GM12875 (cell line): ENCODE data around the gene PNRC2.

Experiments used
- H3K4me3 ChIP-seq: one replicate; pipeline ENCODE4 v1.5.1; 2011; ENCODE audit warnings: low read depth, low read length, control low read depth
- TF ChIP-seq, protein P1 (sequence below): IDR thresholded peaks from 2 replicates; pipeline ENCODE4 v1.5.1; 2011; ENCODE audit warnings: low read depth, mild to moderate bottlenecking, control low read depth, inconsistent platforms, low read length, moderate library complexity, borderline replicate concordance; ENCODE audit not compliant: insufficient read depth

The PNRC2 gene

DNA sequence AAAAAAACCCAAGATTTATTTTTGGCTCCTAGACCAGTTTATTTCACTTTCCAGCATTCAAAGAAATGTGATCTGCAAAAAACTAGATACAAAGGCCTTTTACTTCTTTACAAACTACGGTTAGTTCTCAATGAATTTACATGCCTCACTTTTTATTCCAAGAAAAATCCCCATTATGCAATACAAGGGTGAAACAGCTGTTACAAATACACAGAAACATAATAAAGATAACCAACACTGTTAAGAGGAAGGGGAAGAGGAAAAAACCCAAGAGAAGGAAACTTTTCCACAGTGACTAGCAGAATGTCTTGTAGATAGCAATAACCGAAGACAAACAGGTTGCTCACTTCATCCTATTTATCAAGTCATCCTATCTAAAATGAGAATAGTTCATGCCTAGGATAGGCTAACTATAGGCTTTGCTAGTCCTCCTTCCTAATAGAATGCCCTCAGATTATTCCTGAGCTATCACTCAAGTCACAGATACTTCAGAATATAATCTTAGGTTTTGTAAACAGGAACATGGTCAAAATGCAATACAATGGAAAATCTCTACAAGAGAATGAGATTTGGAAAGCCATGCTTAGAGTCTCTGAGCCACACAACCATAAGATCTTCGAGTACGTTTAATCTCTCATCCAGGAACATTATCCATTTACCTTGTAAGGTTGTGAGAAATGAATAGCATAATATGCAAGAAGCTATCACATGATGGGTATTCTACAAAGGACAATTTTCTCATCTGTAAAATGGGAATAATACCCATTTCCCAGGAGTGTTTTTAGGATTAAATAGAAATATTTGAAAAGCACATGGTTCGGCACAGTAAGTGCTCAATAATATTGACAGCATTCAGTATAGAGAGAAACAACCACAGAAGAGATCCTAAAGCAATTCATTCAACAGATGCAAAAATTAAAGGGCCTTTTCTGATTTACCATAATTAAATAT, 5.4 kb downstream of the PNRC2 start:
- no peak overlapping the region for H3K4me3 ChIP-seq
- TF ChIP-seq, protein P1, sequence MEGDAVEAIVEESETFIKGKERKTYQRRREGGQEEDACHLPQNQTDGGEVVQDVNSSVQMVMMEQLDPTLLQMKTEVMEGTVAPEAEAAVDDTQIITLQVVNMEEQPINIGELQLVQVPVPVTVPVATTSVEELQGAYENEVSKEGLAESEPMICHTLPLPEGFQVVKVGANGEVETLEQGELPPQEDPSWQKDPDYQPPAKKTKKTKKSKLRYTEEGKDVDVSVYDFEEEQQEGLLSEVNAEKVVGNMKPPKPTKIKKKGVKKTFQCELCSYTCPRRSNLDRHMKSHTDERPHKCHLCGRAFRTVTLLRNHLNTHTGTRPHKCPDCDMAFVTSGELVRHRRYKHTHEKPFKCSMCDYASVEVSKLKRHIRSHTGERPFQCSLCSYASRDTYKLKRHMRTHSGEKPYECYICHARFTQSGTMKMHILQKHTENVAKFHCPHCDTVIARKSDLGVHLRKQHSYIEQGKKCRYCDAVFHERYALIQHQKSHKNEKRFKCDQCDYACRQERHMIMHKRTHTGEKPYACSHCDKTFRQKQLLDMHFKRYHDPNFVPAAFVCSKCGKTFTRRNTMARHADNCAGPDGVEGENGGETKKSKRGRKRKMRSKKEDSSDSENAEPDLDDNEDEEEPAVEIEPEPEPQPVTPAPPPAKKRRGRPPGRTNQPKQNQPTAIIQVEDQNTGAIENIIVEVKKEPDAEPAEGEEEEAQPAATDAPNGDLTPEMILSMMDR, result no peak

DNA sequence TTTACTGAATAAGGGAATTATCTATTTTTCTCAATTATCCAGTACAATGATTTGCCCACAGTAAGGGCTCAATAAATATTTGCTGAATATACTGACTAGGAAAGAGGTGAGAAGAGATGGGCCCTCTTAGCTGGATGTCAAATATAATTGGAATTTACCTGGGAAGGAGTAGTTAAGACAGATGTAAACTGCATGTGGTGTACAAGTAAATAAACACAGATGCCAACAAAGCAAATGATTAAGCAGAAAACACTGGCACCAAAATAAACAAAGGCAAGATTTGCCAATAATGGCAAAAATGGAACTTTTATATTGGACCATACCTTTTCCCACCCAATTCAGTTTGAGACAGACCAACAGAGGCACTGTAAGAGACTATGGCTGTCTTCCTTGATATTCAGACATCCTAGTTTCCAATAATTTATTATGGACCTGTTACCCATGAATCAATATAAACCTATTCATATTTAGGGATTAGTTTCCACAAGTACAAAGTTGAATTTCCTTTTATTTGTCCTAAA, 7.4 kb downstream of the PNRC2 start:
- TF ChIP-seq, protein P1, result no peak
- H3K4me3 ChIP-seq, result no peak overlapping the region

DNA sequence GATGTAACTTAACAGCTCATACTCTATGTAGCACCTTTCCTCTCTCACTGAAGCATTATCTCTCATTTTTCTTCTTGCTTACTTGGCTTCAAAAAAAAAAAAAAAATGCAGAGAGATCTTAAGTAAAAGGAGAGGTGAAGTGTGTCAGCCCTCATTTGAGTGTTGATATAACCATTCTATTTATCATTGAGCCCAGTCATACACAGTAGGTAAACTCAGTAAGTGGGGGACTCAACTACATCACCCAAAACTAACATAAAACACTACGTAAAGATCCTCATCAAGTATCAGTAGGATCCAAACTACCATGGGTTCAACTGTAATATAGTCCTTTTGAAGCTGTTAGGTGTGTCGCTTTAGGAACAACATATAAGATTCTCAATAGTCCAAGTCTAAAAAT, 8.2 kb downstream of the PNRC2 start:
- H3K4me3 ChIP-seq, result no peak overlapping the region
- TF ChIP-seq, protein P1, result no peak

DNA sequence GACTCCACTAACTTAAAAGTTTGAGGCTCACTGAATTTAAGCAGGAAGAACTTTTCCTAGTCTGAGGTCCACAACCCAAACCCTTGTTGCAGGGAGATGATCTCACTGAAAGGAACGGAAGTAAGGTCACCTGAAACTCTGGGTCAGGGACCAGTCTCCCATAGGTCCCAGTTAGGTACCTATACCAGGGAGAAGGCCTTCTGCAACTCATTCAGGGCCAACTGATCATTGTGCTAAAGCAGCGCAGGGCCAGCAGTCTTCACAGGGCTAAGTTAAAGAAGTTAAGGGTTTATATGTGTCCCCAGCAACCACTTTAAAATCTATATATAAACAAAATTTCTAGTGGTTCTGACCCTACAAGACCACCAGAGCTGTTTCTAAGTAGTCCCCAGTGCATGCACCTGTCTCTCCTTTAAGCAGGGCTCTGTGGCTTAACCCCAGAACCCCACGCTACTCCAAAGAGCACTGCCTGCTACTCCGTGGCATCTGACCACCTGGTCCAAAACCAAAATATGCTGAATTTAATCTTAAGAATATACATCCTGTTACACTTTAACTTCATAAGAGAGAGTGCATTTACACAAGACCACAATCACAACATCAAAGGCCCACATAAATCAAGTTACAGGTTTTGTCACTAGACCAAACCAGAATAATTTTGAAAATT, 17.7 kb downstream of the PNRC2 start:
- H3K4me3 ChIP-seq, result no peak overlapping the region
- TF ChIP-seq, protein P1, result no peak

DNA sequence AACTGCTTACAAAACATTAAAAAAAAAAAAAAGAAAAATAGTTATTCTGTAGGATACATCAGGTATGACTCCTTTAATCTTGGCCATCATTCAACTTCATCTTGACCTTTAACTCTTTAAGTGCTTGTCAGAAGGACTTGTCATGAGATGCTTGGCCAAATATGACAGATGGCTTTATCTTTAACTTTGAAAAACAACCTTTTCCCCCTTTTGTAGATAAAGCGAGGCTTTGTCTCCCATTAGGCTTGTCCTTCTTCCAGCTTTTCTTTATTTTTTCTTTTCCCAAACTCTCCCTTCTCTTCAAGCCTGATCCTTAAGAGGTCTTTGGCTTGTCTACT, 18.2 kb downstream of the PNRC2 start:
- TF ChIP-seq, protein P1, result no peak
- peak overlapping the region; percentile 18 for H3K4me3 ChIP-seq

DNA sequence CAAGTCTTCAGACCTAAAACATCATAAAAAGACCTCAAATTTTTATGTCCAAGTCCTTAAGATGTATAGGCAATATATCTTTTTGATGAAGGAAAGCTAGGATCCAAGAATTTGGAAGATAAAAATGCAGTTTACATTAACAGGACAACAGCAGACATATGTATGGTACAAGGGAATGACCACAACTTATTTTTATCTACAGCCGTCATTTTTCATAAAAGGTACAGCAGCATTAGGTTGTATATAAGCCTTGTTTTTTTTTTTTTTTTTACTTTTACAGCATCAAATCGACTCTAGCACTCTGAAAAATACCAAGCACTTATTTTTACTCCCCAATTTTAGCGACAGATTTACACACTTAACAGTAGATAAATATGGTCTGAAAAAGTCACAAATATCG, 19.2 kb downstream of the PNRC2 start:
- H3K4me3 ChIP-seq, result peak overlapping the region; percentile 99
- TF ChIP-seq, protein P1, result no peak
